ENCODE data around the gene MYCBP2. TPM values are rescaled to one million over a fixed set of nuclear protein-coding genes. Genes with fewer than 3 reads are reported as not detected.
A peak's percentile ranks its signal among the peaks of the same experiment; 100 is the strongest.
"Not testable (repeated sequence)": the region's sequence is repeated elsewhere in the genome, so short reads cannot be mapped to it uniquely, and the experiment has no call there.

The MYCBP2 gene, protein sequence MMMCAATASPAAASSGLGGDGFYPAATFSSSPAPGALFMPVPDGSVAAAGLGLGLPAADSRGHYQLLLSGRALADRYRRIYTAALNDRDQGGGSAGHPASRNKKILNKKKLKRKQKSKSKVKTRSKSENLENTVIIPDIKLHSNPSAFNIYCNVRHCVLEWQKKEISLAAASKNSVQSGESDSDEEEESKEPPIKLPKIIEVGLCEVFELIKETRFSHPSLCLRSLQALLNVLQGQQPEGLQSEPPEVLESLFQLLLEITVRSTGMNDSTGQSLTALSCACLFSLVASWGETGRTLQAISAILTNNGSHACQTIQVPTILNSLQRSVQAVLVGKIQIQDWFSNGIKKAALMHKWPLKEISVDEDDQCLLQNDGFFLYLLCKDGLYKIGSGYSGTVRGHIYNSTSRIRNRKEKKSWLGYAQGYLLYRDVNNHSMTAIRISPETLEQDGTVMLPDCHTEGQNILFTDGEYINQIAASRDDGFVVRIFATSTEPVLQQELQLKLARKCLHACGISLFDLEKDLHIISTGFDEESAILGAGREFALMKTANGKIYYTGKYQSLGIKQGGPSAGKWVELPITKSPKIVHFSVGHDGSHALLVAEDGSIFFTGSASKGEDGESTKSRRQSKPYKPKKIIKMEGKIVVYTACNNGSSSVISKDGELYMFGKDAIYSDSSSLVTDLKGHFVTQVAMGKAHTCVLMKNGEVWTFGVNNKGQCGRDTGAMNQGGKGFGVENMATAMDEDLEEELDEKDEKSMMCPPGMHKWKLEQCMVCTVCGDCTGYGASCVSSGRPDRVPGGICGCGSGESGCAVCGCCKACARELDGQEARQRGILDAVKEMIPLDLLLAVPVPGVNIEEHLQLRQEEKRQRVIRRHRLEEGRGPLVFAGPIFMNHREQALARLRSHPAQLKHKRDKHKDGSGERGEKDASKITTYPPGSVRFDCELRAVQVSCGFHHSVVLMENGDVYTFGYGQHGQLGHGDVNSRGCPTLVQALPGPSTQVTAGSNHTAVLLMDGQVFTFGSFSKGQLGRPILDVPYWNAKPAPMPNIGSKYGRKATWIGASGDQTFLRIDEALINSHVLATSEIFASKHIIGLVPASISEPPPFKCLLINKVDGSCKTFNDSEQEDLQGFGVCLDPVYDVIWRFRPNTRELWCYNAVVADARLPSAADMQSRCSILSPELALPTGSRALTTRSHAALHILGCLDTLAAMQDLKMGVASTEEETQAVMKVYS (N-terminal part only)
- 43.7 TPM for total RNA-seq
- long read RNA-seq, partial matches to known transcripts, result 1 of 3 reads
- long read RNA-seq, other reads (novel, unspliced or antisense), result 2 of 3 reads

DNA sequence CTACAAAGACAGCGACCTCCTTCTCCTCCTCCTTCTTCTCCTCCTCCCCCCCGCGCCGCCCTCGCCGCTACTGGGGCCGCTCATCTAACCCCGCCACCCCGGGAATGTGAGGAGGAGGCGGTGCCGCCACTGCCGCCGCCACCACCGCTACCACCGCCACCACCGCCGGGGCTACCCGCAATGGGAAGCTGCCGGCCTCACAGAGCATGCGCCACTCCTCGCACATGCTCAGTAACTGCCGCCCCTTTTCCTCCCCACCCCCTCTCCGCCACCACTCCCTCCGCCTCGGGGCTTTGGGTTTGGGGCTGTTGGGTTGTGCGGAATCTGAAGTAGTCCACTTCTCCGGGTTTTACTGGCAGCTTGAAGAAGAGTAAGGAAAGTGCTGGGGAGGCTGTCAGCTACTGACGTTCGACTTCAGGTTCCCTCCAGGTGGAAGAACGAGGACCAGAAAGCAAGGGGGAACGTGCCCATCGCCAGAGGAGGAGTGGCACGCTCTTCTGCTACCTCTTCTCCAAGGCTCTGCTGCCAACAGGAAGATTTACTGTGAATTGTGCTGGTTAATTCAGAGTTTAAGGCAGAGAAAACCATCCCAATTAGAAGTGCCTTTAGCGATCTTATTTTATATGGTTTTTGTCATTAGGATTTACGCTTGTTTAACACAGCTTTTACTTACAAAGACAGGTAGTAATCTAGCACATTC lies at the start of gene MYCBP2:
Gene MYCBP2 (minus strand): TSS at position 190 of the 700 bp plus-strand sequence. CDS start 319 bp downstream, outside the sequence.
- peak; percentile 97 for DNase-seq
- intact Hi-C loops (cut with DNase I), result no loop called here
- peak; percentile 95 for ATAC-seq (ENCODE audit: poor library complexity)

DNA sequence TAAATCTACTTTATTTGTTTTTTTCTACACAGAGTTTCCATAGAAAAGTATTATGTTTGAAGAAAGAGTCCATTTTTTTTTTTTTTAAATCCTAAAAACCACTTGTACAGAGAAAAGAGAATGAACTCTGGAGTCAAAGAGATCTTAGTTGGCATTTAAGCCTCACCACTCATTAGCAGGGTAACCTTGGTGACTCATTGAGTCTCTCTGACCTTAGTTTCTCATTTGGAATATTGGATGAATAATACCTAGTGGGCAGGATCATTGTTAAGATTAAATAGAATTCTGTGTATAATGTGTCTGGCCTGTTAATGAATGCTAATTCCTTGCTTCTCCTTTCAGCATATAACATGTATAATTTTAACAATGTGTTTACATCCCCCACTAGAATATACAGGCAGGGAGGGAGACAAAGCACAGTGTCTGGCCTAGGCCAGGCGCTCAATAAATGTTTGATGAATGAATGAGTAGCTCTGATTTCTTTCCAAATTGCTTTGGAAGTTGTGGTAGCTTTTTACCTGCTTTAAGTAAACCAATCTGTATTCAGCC lies 48.7 kb upstream of the MYCBP2 start:
- DNase-seq, result no peak

DNA sequence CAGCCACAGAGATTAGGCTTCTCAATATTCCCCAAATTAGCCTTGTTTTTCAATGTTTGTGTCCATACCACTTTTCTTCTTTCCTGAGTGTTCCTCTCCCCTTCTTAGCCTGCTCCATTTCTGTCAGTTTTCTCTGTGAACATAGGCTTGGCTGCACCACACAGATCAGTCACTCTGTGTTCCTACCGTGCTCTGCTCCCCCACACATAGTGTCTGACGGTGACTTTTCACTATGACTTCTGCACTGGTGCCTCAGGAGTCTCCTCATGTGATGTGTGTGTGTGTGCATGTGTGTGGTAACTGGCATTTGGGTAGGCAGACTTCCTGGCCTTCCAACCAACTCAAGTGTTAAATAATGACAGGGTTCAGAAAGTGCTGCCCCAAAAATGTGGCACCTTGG lies 47.9 kb upstream of the MYCBP2 start:
- DNase-seq (no peak), ATAC-seq (ENCODE audit: poor library complexity) (no peak)
- intact Hi-C loops (cut with DNase I), result no loop called here

More for the DNA sequence above, 48.7 kb upstream of the MYCBP2 start:
- no peak for ATAC-seq (ENCODE audit: poor library complexity)
- intact Hi-C loops (cut with DNase I), result no loop called here

DNA sequence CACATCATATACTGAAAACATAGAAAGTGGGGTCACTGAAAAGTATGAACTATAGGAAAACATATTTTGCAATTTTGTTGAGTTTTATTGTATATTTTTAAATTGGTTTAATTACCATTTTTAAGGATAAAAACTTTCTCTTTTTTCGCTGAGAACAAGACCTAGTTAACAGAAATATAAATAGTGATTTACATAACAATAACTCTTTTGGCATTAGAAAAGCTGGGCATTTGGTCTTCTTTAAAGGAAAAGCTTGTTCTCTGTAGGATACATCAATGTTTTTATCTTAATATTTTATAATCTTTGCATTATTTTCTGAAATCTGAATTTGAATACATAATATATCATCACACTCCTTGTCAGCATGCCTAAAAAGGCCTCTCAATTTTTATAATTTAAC lies 47.4 kb upstream of the MYCBP2 start:
- DNase-seq (no peak), ATAC-seq (ENCODE audit: poor library complexity) (no peak)

DNA sequence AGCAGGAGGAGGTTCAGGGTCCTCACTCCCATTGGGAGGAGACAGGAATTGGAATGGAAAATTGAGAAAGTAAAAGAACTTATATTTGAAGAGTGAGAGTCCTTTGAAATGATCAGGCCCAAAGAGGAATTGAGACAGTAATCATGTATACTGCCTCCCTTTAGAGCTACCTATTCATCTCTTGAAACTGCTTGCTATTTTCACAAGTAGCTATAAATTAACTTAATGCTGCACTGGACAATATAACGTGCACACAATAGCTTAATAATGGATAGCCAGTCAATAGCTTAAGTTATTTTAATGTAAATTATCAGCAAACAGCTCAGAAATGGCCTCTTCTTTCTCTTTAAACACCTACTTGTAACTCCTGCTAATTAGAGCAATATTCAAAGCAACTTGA lies 46.6 kb upstream of the MYCBP2 start:
- ATAC-seq (ENCODE audit: poor library complexity) (no peak), DNase-seq (no peak)
- intact Hi-C loops (cut with DNase I), result no loop called here

More for the DNA sequence above, 47.4 kb upstream of the MYCBP2 start:
- intact Hi-C loops (cut with DNase I), result no loop called here

DNA sequence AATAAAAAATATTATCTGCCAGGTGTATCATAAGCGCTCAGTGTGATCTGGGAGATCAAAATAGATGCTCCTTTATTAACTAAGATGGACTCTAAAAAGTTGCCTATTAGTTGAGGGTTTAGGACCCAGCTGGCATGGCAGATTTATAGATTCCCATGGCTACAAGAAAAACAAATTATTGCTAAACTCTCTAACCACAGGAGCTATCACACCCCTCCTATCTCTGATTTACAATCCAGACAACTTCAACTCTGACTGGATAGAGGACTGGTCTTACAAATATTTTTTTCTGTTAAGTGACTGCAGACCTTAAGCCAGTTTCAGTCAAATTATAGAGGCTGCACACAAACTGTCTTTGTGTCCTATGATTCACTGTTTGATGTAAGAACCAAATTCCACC lies 45.4 kb upstream of the MYCBP2 start:
- intact Hi-C loops (cut with DNase I), result no loop called here
- no peak for ATAC-seq (ENCODE audit: poor library complexity)
- DNase-seq, result no peak

DNA sequence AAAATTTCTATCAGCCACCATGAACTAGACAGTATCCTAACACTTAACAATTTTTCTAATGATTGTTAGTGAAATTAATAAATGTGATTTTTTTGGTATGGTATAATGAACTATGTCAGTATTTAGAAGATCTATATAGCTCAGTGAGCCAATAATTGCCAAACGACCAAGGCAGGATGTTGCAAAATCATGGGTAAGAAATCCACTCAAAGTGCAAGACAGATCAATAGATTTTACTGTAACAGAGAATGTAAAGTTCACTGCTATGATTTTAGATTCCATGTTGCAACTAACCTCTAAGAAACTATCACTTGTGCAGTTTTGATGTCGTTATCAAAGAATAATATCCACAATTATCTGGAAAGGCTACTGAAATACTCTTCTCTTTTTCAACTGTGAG lies 44.0 kb upstream of the MYCBP2 start:
- ATAC-seq (ENCODE audit: poor library complexity), result no peak
- no peak for DNase-seq
- intact Hi-C loops (cut with DNase I), result no loop called here

DNA sequence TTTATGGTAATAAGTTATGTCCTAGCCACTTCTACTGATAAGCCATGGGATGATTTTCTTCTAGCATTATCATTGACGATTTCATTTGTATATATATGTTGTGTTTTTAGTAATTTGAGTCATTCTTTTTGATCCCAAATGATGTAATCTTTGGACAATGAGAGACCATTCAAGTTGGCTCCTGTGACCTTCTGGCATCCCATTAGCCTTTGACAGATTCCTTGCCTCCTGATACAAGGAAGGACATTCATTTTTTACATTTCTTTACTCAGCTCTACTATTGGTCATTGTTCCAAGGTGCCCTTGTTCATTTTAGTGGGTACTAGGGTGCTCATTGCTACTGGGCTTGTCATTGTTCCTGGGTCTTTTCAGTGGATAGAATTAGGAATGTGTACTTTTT lies 35.3 kb upstream of the MYCBP2 start:
- no peak for DNase-seq
- intact Hi-C loops (cut with DNase I), result no loop called here
- ATAC-seq (ENCODE audit: poor library complexity), result no peak

DNA sequence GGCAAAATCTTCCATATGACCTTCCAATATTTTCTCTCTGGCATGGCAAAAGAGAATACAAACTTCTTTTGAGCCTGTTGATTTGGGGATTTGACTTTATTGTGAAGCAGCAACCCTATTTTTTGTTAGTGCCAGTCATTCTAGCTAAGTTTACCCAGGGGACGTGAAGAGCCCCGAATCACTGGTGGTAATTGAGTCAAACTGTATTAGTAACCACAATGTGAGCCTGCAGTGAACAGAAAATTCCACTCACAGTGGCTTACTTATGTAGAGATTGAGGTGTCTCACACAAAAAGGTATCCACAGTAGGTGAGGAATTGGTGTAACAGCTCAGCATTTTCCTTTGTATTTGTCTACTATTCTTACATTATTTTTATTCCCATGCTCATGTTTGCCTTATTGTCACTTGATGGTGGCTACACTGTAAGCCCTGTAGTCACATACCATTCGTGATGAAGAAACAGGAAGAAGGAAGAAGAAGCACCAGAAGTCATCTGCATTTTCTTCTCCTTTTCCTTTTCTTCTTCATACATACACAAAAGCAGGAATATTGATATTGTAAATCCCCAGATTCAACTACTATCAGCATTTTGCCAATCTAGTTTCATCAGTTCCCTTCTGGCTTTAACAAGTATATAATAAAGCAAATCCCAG lies 33.3 kb upstream of the MYCBP2 start:
- DNase-seq (no peak), ATAC-seq (ENCODE audit: poor library complexity) (no peak)
- intact Hi-C loops (cut with DNase I), result no loop called here

DNA sequence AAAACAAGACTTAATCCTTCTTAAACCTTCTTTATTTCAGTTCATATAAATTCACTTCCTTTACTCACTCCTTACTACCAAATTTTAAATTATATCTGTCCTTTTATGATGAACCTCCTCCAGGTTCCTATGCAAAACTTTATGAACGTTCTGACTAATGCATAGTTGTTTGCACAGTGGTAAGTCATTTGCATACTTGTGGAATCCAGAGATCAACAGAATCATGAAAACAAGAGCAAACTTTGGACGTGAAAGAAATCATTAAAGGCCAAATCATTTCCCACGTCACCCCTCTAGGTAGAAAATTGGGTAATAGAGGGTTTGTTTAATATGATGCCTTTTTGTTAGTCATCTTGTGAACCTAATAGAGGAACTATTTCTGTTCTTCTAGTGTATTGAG lies 32.3 kb upstream of the MYCBP2 start:
- intact Hi-C loops (cut with DNase I), result no loop called here
- ATAC-seq (ENCODE audit: poor library complexity) (no peak), DNase-seq (no peak)

DNA sequence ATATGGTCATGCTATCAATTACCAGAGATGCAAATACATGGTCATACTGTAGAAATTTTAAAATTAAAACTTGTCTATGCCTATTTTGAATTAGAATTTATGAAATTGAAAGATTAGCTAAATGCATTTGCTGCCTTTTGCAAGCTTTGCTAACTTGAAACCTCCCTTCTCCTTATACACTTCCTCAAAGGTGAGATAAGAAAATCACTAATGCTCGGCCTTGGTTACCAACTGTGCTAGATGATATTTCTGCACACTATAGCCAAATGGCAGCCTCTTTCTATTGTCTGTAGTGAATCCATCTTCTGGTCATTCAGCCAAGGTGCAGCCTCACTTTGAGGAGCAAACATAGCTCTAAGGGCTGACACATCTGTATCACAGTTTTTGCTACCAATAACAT lies 31.1 kb upstream of the MYCBP2 start:
- no peak for ATAC-seq (ENCODE audit: poor library complexity)
- no peak for DNase-seq
- intact Hi-C loops (cut with DNase I), result no loop called here

DNA sequence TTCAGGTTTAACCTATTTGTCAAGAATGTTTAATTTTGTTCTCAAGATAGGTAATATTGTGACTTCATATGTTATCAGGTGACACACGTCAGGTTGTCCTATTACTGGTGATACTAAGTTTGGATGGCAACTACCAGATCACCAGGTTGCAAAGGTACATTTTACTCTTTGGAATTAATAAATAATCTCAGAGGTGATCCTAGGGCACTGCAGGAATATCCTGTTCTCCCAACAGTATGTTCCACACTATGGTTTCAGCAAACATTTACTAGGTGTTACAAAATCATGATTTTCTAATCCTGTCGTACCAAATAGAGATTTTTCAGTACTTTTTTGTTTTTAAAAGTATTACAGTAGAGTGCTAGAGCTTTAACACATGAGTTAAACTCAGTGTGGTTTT lies 29.3 kb upstream of the MYCBP2 start:
- no peak for ATAC-seq (ENCODE audit: poor library complexity)
- no peak for DNase-seq
- intact Hi-C loops (cut with DNase I), result no loop called here

DNA sequence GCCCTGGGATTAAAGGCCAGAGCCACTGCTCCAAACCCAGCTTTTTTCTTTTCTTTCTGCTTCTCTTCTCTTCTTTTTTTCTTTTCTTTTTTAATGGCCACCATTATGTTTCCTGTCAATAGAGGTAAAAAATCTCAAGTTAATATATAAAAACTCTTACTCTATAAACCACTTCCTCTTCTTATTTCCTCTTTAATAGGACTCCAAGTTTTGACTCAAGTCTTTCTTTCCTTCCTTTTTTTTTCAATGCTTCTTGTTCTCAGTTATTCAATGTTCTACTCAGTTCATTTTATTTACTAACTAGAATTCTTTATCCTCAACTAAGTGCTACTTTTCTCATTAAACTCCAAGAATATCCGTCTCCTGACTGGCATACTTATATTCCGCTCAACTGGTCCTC lies 27.1 kb upstream of the MYCBP2 start:
- DNase-seq, result no peak
- ATAC-seq (ENCODE audit: poor library complexity), result no peak
- intact Hi-C loops (cut with DNase I), result no loop called here

DNA sequence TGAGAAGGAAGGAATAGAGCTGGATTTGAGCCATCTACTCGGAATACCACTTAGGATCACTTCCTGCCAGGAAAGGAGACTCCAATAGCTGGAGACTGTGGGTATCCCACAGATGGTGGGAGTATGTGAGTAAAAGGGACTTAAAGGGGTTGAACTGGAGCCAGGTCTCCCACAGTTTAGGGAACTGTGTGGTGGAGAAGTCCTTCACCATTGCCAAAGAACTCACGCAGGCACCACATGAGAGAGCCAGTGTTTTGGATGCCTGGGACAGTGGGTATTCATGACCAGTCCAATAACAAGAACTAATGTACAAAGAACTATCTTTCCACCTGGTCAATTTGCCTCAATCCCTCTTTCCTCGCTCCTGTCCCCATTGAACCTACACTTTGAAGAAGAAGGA lies 24.4 kb upstream of the MYCBP2 start:
- ATAC-seq (ENCODE audit: poor library complexity) (no peak), DNase-seq (no peak)
- intact Hi-C loops (cut with DNase I), result no loop called here

DNA sequence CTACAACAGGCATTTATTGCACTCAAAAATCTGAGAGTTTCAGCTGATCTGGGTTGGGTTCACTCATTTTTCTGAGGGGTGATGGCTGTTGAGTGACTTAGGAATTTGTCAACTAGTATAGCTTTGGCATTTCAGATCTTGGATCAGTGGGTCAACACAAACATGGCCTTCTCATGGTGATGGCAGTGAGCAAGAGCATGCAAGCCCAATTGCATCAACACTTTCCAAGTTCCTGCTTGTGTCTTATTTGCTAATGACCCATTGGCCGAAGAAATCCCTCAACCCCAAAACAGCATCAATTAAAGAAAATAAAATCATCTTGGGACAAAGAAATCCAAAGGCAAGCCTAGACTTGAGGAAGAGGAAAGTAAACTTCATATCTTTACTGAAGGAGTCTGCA lies 23.9 kb upstream of the MYCBP2 start:
- intact Hi-C loops (cut with DNase I), result no loop called here
- DNase-seq (no peak), ATAC-seq (ENCODE audit: poor library complexity) (no peak)

DNA sequence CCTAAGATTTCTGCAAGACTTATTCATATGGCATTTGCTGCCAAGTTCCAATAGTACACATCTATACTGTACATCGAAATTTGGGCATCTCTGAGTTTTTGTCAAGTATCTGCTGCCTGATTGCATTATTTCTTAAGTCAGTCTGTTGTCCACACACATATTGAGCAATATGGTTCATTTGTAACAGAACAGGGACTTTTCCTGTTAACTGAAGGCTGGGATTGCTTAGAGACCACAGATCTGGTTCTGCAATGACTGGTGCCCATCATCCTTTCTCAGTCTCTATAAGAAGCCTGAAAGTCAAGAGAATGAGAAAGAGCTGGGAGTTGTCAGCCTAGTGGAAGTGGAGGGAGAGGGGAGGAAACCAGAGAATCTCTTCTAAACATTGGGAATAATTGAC lies 22.5 kb upstream of the MYCBP2 start:
- intact Hi-C loops (cut with DNase I), result no loop called here
- ATAC-seq (ENCODE audit: poor library complexity), result no peak
- no peak for DNase-seq

DNA sequence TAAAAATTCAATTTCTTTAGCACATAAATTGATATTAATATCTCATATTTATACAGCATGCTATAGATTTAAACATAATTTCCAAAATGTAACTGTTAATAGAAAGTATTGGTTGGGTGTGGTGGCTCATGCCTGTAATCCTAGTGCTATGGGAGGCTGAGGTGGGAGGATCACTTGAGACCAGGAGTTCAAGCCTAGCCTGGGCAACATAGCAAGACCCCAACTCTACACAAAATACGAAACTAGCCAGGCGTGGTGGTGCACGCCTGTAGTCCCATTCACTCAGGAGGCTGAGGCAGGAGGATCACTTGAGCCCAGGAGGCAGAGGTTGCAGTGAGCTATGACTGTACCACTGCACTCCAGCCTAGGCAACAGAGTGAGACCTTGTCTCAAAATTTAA lies 20.5 kb upstream of the MYCBP2 start:
- DNase-seq; ATAC-seq (ENCODE audit: poor library complexity): not testable (repeated sequence)

More for the DNA sequence above, 20.5 kb upstream of the MYCBP2 start:
- intact Hi-C loops (cut with DNase I), result not testable (repeated sequence)
